NB4 (cell line): ENCODE data around the gene C20orf204.
"Not testable (repeated sequence)": the region's sequence is repeated elsewhere in the genome, so short reads cannot be mapped to it uniquely, and the experiment has no call there.

Source experiments
- DNase-seq: peaks from one replicate; pipeline ENCODE4 v3.0.0; 2010; ENCODE audit warnings: low read depth
- H3K4me3 ChIP-seq: one replicate; pipeline ENCODE4 v1.5.1; 2011; ENCODE audit warnings: mild to moderate bottlenecking, low read depth, low read length, moderate library complexity
- MAX ChIP-seq: IDR thresholded peaks from 2 replicates; pipeline ENCODE4 v1.6.1; 2011; ENCODE audit warnings: low read depth, low read length
- MYC ChIP-seq: IDR thresholded peaks from 2 replicates; pipeline ENCODE4 v1.6.1; 2011; ENCODE audit warnings: low read depth, low read length
- POLR2A ChIP-seq: IDR thresholded peaks from 2 replicates; pipeline ENCODE4 v1.6.1; 2011; ENCODE audit warnings: mild to moderate bottlenecking; ENCODE audit not compliant: insufficient read length; ENCODE audit errors: extremely low read depth
- TF ChIP-seq, protein P1 (sequence below): IDR thresholded peaks from one replicate; pipeline ENCODE4 v1.5.1; 2012; ENCODE audit warnings: low read depth, low read length

The C20orf204 gene

DNA sequence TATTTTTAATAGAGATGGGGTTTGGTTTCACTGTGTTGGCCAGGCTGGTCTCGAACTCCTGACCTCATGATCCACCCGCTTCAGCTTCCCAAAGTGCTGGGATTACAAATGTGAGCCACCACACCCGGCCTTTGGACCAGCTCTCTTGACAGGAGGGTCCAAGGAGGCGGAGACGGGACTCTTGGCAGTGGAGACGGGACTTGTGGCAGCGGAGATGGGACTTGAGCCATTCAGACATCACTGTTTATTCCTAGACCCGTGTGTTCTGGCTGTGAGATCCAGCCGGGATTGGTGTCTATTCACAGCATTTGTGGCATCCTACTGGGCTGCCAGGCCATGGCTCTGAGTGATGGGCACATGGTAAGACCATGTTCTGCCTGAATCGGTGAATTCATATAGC, 29.5 kb upstream of the C20orf204 start:
- TF ChIP-seq POLR2A (no peak), MYC (no peak), MAX (no peak)
- TF ChIP-seq, protein P1, sequence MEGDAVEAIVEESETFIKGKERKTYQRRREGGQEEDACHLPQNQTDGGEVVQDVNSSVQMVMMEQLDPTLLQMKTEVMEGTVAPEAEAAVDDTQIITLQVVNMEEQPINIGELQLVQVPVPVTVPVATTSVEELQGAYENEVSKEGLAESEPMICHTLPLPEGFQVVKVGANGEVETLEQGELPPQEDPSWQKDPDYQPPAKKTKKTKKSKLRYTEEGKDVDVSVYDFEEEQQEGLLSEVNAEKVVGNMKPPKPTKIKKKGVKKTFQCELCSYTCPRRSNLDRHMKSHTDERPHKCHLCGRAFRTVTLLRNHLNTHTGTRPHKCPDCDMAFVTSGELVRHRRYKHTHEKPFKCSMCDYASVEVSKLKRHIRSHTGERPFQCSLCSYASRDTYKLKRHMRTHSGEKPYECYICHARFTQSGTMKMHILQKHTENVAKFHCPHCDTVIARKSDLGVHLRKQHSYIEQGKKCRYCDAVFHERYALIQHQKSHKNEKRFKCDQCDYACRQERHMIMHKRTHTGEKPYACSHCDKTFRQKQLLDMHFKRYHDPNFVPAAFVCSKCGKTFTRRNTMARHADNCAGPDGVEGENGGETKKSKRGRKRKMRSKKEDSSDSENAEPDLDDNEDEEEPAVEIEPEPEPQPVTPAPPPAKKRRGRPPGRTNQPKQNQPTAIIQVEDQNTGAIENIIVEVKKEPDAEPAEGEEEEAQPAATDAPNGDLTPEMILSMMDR, result no peak
- no peak overlapping the region for H3K4me3 ChIP-seq
- no peak for DNase-seq

DNA sequence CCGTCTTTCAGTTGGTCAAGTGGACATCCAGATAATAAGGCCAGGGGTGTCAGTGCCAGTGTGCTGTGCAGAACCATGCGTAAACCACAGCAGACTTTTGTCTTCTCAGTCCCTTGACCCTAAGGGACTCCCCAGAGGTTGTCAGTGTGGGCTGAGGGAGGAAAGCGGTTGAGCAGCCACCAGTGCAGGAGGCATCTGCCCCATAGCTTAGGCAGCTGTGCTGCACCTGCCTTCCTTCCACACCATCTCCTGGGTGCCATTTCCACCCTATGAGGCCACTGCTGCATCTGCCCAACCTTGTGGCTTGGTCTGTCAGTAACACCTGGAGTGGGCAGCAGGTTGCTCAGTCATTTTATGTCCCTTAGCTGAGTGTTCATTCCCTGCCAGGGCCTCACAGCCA, 29.1 kb upstream of the C20orf204 start:
- DNase-seq, result no peak
- no peak overlapping the region for H3K4me3 ChIP-seq
- TF ChIP-seq POLR2A (no peak), MYC (no peak), MAX (no peak)
- TF ChIP-seq, protein P1, result no peak

GRCh38 chr20:64009811-64010387, 26.1 kb upstream of the C20orf204 start:
- no peak for DNase-seq
- H3K4me3 ChIP-seq, result no peak overlapping the region

DNA sequence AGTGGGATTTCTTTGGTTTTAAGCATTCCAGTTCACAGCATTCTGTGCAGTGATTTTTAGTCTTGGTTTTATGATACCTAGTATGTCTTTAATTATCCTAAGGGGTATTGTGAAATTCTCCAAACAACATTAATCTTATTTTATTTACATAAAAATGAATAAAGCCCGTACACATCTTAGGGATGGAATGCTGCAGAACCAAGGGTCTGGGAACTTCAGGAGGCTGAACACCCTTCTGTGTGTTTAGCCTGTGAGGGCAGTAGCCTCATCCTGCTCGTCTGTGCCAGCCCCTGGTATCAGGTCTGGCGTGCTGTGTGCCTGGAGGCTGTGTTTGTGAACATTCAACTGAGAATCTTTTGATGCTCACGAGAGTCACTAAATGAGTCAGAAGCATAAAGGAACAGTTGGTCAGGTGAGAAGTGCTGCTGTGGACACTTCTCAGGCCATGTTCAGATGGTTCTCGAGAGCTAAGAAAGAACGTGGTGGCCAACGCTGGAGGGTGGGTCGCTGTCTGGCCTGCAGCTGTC, 25.2 kb upstream of the C20orf204 start:
- no peak overlapping the region for H3K4me3 ChIP-seq
- DNase-seq, result no peak
- TF ChIP-seq MYC (no peak), POLR2A (no peak), MAX (no peak)
- TF ChIP-seq, protein P1, result no peak

More at GRCh38 chr20:64009811-64010387, 26.1 kb upstream of the C20orf204 start:
- TF ChIP-seq MAX, result no peak
- TF ChIP-seq, protein P1, result no peak
- TF ChIP-seq POLR2A, result no peak
- TF ChIP-seq MYC, result no peak

- TF ChIP-seq MYC (no peak), POLR2A (no peak)
- TF ChIP-seq, protein P1, result no peak
- no peak overlapping the region for H3K4me3 ChIP-seq
- no peak for DNase-seq
Measured at GRCh38 chr20:64011366-64011779, 24.6 kb upstream of the C20orf204 start.

DNA sequence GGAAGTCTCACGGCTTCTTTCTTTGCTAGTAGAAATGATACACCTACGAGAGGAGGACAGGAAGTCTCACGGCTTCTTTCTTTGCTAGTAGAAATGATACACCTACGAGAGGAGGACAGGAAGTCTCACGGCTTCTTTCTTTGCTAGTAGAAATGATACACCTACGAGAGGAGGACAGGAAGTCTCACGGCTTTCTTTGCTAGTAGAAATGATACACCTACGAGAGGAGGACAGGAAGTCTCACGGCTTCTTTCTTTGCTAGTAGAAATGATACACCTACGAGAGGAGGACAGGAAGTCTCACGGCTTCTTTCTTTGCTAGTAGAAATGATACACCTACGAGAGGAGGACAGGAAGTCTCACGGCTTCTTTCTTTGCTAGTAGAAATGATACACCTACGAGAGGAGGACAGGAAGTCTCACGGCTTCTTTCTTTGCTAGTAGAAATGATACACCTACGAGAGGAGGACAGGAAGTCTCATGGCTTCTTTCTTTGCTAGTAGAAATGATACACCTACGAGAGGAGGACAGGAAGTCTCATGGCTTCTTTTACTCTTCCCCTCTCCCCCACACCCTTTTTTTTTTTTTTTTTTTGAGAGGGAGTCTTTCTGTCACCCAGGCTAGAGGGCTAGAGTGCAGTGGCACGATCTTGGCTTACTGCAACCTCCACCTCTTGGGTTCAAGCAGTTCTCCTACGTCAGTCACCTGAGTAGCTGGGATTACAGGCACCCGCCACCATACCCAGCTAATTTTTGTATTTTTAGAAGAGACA, 23.4 kb upstream of the C20orf204 start:
- not testable (repeated sequence) for H3K4me3 ChIP-seq, DNase-seq
